ENCODE results near the gene EPHX1.
"Not testable (repeated sequence)": the region's sequence is repeated elsewhere in the genome, so short reads cannot be mapped to it uniquely, and the experiment has no call there.

DNA sequence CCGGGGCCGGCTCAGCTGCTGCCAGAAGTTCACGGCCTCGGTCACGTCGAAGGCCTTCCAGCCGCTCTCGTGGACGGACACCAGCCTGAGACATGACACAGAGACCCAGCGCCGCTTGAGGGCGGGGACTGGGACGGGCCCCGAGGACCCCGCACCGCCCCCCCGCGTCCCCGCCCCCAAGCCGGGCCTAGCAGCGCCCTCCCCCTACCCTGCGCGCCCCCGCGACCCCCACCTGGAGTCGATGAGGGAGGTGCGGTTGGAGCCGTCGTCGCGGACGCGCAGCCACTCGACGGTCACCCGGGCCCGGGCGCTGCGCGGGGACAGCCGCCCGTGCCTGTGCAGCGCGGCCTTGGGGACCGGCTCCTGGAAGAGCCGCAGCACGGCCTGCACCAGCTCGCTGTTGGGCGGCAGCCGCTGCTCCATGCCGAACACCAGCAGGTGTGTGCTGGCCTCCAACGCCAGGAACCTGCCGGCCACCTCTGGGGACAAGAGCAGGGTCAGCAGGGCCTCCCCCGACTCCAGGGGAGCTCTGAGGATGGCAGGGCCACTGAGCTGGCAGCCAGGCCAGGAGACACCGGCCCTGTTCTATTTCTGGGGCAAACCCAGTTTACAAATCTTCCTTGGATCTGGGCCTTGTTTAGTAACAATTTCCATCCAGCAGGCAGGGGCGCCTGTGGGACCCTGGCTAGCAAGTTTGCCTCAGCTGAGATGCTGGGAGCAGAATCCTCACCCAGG lies 77.8 kb downstream of the EPHX1 start:
- TF ChIP-seq, protein P1, sequence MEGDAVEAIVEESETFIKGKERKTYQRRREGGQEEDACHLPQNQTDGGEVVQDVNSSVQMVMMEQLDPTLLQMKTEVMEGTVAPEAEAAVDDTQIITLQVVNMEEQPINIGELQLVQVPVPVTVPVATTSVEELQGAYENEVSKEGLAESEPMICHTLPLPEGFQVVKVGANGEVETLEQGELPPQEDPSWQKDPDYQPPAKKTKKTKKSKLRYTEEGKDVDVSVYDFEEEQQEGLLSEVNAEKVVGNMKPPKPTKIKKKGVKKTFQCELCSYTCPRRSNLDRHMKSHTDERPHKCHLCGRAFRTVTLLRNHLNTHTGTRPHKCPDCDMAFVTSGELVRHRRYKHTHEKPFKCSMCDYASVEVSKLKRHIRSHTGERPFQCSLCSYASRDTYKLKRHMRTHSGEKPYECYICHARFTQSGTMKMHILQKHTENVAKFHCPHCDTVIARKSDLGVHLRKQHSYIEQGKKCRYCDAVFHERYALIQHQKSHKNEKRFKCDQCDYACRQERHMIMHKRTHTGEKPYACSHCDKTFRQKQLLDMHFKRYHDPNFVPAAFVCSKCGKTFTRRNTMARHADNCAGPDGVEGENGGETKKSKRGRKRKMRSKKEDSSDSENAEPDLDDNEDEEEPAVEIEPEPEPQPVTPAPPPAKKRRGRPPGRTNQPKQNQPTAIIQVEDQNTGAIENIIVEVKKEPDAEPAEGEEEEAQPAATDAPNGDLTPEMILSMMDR (IDR thresholded peaks at IDR 0.05), result not testable (repeated sequence)
- TF ChIP-seq POLR2AphosphoS5 (IDR thresholded peaks at IDR 0.05), result not testable (repeated sequence)

Data from breast epithelium (tissue), 3 donors.